COLO668 (cell line): Measurements from ENCODE around the gene FCN3.
A peak's percentile ranks its signal among the peaks of the same experiment; 100 is the strongest.
"Not testable (repeated sequence)": the region's sequence is repeated elsewhere in the genome, so short reads cannot be mapped to it uniquely, and the experiment has no call there.

Experiments
- DNase-seq: peaks from one replicate; lab custom pipeline; 2025; ENCODE audit not compliant: unreplicated experiment; lab: John Stamatoyannopoulos, UW

The FCN3 gene

DNA sequence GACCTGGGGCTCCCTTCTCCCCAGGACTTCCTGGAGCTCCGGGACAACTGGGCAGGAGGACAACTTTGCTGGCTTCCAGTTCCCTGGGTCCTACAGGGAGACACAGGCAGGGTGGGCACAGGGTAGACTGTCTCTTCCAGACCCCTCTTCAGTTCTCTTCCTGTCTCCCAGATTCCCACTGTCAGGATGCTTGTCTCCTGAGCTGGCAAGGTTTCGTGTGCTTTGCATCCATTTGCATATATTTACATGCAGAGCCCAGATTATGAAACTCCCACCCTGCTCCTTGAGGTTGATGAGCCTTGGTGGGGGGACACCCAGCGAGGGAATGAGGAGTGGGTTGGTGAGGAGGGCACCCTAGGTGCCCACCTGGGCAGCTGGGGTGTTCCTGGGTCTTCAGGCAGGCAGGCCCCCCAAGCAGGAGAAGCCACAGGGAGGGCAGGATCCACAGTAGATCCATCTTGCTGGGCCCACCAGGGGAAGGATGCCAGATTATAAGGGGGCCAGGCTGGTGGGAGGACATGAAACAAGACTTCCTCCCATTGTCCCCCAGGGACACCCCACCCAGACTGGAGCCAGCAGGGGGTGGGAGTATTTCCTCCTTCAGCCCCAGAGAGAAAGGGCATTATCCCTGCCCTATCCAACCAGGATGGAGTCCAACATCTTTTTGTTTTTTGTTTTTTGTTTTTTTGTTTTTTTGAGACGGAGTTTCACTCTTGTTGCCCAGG is at the start of gene FCN3:
Gene FCN3, minus strand, starts transcription at position 463 of the 725 bp plus-strand sequence. Its CDS starts 6 bp downstream, at position 457.
- no peak for DNase-seq

DNA sequence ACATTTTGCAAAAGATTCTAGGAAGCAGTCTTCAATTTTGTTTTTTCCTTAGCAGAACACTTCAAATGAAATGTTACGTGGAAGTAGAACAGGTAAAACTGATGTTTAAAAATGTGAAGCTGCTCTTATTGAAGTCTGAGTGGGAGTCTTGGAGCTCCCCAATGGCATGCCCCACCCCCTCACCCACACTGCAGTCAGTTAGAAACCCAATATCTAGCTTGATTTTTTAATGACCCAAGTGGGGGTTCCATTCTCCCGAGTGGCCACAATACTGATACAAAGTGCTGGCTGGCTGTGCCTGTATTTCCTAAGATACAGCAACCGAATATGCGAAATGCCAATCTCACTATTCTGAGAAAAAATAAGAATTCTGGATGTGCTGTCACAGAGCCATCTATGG is 49.1 kb upstream of the FCN3 start:
- no peak for DNase-seq

DNA sequence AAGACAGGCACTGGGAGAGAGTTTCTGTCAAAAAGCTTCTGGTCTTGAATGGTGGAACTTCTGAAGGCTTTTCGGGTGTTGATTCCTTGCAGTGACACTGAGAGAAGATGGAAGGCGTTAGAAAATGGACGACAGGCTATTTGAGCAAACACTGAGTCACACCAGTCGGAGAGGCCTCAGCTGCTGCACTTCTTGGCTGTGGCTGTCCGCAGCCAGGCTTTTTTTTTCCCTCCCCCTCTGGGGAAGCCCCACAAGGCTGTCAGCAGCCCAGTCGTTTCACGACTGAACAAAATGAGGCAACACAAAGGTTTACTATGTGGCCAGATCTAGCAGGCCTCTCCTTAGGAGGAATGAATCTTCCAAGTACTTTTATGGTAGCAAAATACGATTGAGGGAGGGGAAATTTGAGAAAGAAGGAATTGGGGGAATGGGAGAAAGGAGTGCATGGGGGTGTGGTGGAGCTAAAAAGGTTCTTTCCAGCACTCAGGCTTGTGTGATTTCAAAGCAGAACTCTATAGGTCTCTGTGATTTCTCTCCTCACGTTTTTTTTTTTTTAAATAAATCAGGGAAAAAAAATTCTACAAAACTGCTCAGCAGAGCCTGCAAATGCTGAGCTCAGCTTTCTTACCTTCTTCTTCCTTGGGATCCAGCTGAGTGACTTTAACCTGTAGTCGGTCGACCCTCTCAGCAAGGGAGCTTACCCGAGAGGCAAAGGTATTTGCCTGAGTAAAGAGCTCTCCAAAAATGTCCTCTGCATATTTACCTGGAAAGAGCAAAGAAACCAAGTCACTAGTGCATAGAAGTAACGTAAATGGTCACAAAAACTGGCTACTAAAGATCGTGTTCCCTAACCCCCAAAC is 43.9 kb upstream of the FCN3 start:
- DNase-seq = peak; percentile 60

- no peak for DNase-seq
Observed at GRCh38 chr1:27417713-27418112, 43.1 kb upstream of the FCN3 start.

GRCh38 chr1:27416387-27417111 is 41.9 kb upstream of the FCN3 start:
- peak; percentile 69 for DNase-seq

- no peak for DNase-seq
Observed at GRCh38 chr1:27414091-27414490, 39.5 kb upstream of the FCN3 start.

DNA sequence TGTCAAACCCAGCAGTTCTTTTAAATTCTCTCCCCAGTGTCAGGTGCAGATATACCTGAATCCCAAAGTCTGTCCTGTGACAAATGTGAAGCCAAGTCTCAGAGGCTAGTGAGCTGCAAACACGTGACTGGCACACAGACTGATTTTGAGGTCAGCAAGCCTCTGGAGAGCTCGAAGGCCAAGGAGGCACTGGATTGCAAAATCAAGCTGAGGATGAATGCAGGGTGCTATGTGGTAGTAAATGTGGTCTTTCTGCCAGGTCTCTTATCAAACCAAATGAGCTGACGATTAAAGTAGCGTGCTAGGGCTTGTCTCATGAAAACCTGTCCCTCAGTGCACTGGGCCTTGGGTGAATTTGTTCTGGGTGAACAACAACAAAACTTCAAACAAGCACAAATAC is 38.4 kb upstream of the FCN3 start:
- no peak for DNase-seq

DNA sequence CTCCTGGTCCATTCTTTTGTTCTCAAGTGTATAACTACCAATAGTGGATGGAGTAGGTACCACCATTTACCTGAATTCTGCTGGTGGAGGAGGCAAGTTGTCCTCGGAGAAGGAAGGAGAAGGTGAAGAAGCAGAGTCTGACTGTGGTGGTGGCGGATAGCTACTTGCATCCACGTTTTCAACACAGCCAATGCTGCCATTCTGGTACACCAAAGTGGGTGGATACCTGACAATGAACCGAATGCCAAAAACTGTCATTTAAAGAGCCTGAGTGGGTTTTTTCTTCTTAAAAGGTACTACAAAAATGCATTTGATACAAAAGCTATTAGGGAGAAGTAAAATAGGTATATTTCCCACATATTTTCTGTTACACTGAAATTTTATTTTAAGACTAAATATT is 37.9 kb upstream of the FCN3 start:
- DNase-seq = no peak

GRCh38 chr1:27410709-27411108 is 36.1 kb upstream of the FCN3 start:
- no peak for DNase-seq

GRCh38 chr1:27409669-27410068 is 35.0 kb upstream of the FCN3 start:
- DNase-seq = no peak

GRCh38 chr1:27408151-27408550 is 33.5 kb upstream of the FCN3 start:
- no peak for DNase-seq

DNA sequence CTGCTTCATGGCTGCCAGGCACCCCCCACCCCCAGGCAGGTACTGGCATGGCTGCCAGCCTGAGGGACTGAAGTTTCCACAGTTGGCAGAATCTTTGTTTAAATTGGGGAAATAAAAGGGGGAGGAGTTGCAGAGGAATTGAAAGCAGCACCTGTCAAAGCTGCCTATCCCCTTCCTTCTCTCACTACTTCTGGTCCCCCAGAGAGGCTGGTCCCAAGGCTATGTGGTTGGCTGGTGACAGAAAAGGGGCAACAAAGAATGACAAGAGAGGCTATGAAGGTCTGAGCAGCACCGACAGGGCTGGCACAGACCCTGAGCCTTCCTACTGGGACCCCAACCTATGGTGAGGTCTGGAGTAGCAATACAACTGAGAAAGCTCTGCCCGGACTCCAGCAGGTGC is 32.2 kb upstream of the FCN3 start:
- not testable (repeated sequence) for DNase-seq

DNA sequence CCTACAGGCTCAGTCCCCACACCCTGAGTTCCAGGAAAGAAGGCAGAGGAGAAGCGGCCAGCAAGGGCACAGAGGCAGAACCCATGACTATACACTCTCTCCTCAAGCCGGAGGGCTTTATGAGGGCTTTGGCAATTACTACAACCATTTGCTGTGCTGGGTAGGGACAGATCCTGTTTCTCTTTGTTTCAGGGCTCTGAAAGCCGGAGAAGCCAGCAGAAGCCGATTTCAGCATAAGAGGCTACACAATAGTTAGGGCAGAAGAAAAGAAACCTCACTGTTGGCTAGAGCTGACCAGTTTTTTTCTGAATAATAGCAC is 31.7 kb upstream of the FCN3 start:
- no peak for DNase-seq

GRCh38 chr1:27405598-27406361 is 31.2 kb upstream of the FCN3 start:
- not testable (repeated sequence) for DNase-seq

DNA sequence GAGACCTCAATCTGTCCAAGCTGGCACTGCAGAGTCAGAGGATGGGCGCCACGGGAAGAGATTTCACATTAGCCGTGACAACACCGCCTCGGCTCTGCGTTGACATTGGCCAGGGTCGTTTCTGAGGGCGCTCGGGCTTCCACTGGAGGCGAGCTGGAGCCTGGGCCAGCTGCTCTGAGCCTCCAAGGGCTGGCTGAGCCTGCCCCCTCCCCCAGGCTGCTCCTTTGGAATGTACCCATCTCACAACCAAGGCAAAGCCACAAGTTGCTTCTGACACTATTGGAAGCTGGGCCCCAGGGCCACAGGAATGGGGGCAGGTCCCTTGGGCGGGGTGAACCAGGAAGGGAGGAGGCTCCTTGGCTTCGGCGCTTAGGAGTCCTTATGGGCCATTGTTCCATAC is 30.4 kb upstream of the FCN3 start:
- DNase-seq = no peak

DNA sequence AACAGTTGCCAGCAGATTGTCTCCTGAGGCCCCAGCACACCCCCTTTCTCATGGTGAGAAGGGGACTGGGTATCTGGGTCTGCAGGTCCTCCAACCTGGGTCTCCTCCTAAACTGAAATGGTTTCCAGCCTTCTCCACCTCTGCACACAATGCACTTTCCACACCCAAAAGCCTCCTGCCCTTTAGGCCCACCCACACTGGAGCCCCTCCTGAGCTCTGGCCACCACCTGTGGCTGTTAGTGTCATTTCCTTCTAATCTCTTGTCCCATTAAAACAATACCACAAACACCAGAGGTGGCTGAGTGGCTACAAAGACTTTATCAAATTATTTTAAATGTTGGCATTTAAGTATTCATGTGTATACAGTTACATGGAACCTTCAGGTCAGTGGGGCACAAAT is 29.3 kb upstream of the FCN3 start:
- DNase-seq = no peak

DNA sequence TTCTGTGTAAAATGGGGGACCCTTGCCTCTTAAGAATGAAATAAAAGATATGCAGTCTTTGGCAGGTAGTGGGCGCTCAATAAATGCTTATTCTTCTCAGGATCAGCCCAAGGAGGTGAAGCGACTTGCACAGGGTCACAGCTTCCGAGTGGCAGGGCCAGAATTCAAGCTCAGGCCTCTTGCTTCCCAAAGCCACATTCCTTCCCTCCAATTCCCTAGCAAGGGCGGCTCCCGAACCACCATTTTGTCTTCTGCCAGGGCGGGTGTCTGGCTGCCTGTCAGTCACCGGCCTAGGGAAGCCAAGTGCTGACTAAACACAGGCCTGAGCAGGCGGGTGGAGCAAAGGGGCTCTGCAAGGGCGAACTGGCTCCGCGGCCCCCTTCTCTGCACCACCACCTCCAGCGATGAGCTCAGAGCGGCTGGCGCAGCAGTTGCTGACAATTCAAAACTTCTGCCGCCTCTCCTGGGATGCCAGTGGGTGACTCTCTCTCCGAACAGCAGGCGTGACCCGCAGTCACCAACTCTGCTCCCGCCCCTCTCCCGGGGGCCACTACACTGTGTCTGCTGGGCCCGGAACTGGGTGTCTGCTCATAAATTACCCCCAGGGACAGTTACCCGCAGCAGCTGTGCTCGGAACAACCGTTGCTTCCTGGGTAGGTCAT is 28.6 kb upstream of the FCN3 start:
- no peak for DNase-seq

DNA sequence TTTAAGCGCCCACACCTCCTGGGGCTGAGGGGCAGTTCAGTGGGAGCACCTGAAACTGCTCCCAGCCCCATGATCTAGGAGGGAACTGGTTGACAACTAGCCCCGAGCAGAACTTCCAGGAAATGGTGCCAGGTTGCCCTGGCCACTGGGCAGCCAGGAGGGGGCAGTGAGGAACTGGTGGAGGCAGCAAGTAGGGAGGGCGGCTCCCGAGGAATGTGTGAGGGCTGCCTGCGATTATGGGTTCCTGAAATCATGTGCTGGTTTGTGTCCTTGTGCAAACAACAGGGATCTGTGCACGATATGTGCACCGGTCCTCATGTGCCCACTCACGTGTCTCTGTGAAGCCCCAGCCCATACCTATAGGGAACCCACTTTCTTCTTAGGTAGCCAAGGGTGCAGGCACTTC is 27.7 kb upstream of the FCN3 start:
- peak; percentile 64 for DNase-seq

GRCh38 chr1:27400963-27401341 is 26.3 kb upstream of the FCN3 start:
- no peak for DNase-seq

DNA sequence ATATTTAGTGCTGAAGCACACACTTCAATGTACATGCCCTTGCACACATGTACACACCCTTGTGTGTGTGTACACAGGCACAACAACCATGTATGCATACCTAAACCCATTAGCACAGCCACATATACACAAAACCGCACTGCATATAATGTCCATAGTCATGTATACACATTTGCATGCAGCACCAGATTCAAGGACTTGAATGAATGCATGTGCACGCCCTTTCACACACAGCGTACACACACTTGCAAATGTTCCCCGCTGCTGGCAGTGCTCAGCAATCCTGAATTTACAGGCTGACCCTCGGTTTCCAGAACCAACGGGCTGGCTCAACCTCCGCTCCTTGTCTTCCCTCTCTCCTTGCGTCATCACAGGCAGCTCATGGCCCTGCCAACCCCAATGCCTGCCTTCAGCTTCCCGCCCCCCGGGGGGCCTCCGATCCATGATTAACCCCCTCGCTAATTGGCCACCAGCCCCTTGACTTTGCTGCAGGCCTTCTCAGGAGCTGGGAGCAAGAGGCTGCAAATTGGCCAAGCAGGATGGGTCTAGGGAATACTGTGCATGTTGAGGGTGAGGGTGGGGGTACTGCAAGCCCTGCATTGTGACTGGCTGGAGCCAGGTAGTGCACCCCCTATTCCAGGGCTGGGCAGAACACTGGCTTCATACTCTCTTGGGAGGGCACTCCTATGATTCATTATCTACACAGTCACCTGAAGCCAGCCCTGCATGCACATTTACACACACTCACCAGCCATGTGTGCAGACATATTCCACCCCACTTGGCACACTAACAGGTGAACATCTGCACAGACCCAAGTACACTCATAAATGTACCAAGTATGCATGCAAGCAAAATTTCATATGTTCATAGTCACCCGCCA is 25.7 kb upstream of the FCN3 start:
- no peak for DNase-seq
